T-cell (primary cell): ENCODE results near the gene FRAT1. TPM values are rescaled to one million over a fixed set of nuclear protein-coding genes. Genes with fewer than 3 reads are reported as not detected.
A peak's percentile ranks its signal among the peaks of the same experiment; 100 is the strongest.

Experiments
- ATAC-seq, 4 experiments: fragments of 200-7000 bp in 3 of 4; fragments of 150-1000 bp in 1 of 4; cut with Tn5 transposase; replicated peaks in 1 of 4; 1 replicate in 3 of 4; 2 replicates in 1 of 4; pipeline ENCODE4 v1.10.0; 2021; ENCODE audit warnings: moderate library complexity in 3 of 4, mild to moderate bottlenecking in 2 of 4, moderate number of reproducible peaks in 1 of 4
- CTCF ChIA-PET, 2 donors: fragments of 300-600 bp; sonication (Branson Sonifier 250); formaldehyde crosslinking; loops; one replicate each; lab custom pipeline; 2022; ENCODE audit warnings: antibody characterized with exemption in 2 of 2; lab: Charles Lee
- POLR2A ChIA-PET, 2 donors: fragments of 300-600 bp; sonication (Branson Sonifier 250); formaldehyde crosslinking; loops; one replicate each; lab custom pipeline; 2022; ENCODE audit warnings: antibody characterized with exemption in 2 of 2; lab: Charles Lee
- DNase-seq, 35 experiments: peaks; one replicate each; pipeline versions ENCODE4 v3.0.0 to v3.0.0-alpha.2; 2013 to 2023
- H3K27ac ChIP-seq: one replicate; pipeline ENCODE4 v1.5.1; 2013; ENCODE audit warnings: low read length
- H3K27me3 ChIP-seq, 2 experiments: replicated peaks in 1 of 2; 1 replicate in 1 of 2; 2 replicates in 1 of 2; pipeline versions ENCODE4 v1.6.1 to v1.7.0; 2013; ENCODE audit warnings: low read length in 1 of 2, mixed read lengths in 1 of 2; ENCODE audit not compliant: control insufficient read depth in 2 of 2, insufficient read depth in 2 of 2; ENCODE audit errors: extremely low read depth in 1 of 2
- H3K36me3 ChIP-seq, 2 donors: 1 replicate in 1 of 2; 2 replicates in 1 of 2; pipeline versions ENCODE4 v1.6.1 to v1.7.0; 2013; ENCODE audit warnings: low read length in 1 of 2; ENCODE audit not compliant: control insufficient read depth in 2 of 2, insufficient read depth in 1 of 2; ENCODE audit errors: extremely low read depth in 1 of 2
- H3K4me1 ChIP-seq, 2 experiments: 1 replicate in 1 of 2; 2 replicates in 1 of 2; pipeline versions ENCODE4 v1.6.1 to v1.7.0; 2013; ENCODE audit warnings: low read length in 2 of 2, mixed read lengths in 1 of 2; ENCODE audit not compliant: insufficient read depth in 2 of 2, control insufficient read depth in 1 of 2; ENCODE audit errors: extremely low read depth in 1 of 2
- H3K4me3 ChIP-seq, 2 donors: 1 replicate in 1 of 2; 2 replicates in 1 of 2; pipeline versions ENCODE4 v1.5.1 to v1.7.0; 2013; ENCODE audit warnings: mild to moderate bottlenecking in 2 of 2, low read length in 1 of 2, moderate library complexity in 1 of 2; ENCODE audit not compliant: control insufficient read depth in 1 of 2; ENCODE audit errors: extremely low read depth in 1 of 2
- H3K9me3 ChIP-seq: 2 replicates; pipeline ENCODE4 v1.7.0; 2013
- H3K27ac Mint-ChIP-seq, 2 donors: one replicate each; pipeline ENCODE4 v1.8.0; 2020 to 2021; ENCODE audit warnings: mild to moderate bottlenecking in 2 of 2, mixed read lengths in 2 of 2
- H3K27me3 Mint-ChIP-seq, 2 donors: one replicate each; pipeline ENCODE4 v1.8.0; 2021 to 2022; ENCODE audit warnings: mixed read lengths in 2 of 2
- H3K36me3 Mint-ChIP-seq: one replicate; pipeline ENCODE4 v1.8.0; 2021; ENCODE audit warnings: mixed read lengths
- H3K4me1 Mint-ChIP-seq, 3 donors: one replicate each; pipeline ENCODE4 v1.8.0; 2020 to 2022; ENCODE audit warnings: mixed read lengths in 3 of 3, mild to moderate bottlenecking in 1 of 3
- H3K4me3 Mint-ChIP-seq, 3 donors: one replicate each; pipeline ENCODE4 v1.8.0; 2020 to 2022; ENCODE audit warnings: mild to moderate bottlenecking in 3 of 3, mixed read lengths in 3 of 3, moderate library complexity in 3 of 3
- H3K9me3 Mint-ChIP-seq, 3 donors: one replicate each; pipeline ENCODE4 v1.8.0; 2020 to 2022; ENCODE audit warnings: mixed read lengths in 3 of 3
- WGBS: methylation state at CpG from one replicate; pipeline ENCODE4 v1.1.5; 2013; ENCODE audit warnings: missing lambda C conversion rate; ENCODE audit not compliant: insufficient coverage; 5-methylcytosine and 5-hydroxymethylcytosine counted together
- total RNA-seq, 35 experiments: library from RNA in 6 of 35; stranded (reverse) in 6 of 35; fragments of 120-200 nt in 1 of 35; gene quantifications; one replicate each; pipeline versions ENCODE4 v1.2.1 to v1.2.4 and lab custom pipeline; 2013 to 2026

Gene FRAT1
- total RNA-seq, 5 donors from 2014 or later (not counting 1 experiment from before 2014, with no cell fraction given), result 20.6 to 47.9 (median 23.4) TPM

DNA sequence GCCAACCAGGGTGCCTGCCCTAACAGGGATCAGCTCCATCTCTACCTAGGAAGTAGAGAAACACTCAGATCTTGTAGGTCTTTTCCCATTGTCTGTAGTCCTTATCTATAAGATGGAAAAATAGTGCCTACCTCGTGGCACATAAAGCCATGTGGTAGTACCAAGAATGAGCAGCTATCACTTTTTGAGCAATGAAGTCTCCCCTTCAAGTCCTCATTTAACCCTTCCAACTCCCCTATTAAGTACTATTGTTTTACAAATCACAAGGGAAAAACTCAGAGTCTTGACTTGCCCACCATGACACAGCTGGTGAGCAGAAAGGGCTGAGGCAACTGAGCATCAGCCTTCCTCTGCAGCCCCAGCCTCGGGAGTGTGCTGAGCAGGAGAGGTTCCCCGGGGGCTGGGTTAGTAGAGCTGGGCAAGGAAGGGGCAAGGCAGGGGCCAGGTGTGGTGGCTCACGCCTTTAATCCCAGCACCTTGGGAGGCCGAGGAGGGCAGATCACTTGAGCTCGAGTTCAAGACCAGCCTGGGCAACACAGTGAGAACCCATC is 12.2 kb downstream of the FRAT1 start:
- Mint-ChIP-seq H3K9me3 (no peaks in the 10 kb centered on the region), H3K27ac (peak overlapping the region; percentile 23 to 77), H3K4me3 (peak overlapping the region; percentile 71 to 95 (median 93)), H3K27me3 (no peaks in the 10 kb centered on the region), H3K36me3 (peaks cover 21% of the 10 kb centered on the region), H3K4me1 (peaks cover 57 to 68% (median 61%) of the 10 kb centered on the region in 3 donors)
- POLR2A ChIA-PET, result interaction anchor here in 1 of 2 donors (1.0 kb wide), 1 partner anchor 52 kb away, joined by 4 read pairs; no protein-coding TSS in a partner anchor
- H3K9me3 ChIP-seq, result no peaks in the 10 kb centered on the region
- no peak overlapping the region for H3K4me3 ChIP-seq
- peaks cover 0 to 5% of the 10 kb centered on the region in 2 experiments for H3K27me3 ChIP-seq
- H3K27ac ChIP-seq, result no peak overlapping the region
- 80% methylated on average over 1 of the region's 6 CpGs for WGBS
- ATAC-seq (no peak), DNase-seq (no peak)
- CTCF ChIA-PET, result interaction anchor here (0.7 to 3.9 kb wide), 4 partner anchors 9 to 57 kb away, joined by 3 to 28 read pairs (median 4); partner anchors contain the start of gene FRAT1 (in 1 of the 2)
- H3K36me3 ChIP-seq, result peaks cover 0 to 20% of the 10 kb centered on the region in 2 donors
- H3K4me1 ChIP-seq, result peaks cover 11 to 45% of the 10 kb centered on the region in 2 experiments

DNA sequence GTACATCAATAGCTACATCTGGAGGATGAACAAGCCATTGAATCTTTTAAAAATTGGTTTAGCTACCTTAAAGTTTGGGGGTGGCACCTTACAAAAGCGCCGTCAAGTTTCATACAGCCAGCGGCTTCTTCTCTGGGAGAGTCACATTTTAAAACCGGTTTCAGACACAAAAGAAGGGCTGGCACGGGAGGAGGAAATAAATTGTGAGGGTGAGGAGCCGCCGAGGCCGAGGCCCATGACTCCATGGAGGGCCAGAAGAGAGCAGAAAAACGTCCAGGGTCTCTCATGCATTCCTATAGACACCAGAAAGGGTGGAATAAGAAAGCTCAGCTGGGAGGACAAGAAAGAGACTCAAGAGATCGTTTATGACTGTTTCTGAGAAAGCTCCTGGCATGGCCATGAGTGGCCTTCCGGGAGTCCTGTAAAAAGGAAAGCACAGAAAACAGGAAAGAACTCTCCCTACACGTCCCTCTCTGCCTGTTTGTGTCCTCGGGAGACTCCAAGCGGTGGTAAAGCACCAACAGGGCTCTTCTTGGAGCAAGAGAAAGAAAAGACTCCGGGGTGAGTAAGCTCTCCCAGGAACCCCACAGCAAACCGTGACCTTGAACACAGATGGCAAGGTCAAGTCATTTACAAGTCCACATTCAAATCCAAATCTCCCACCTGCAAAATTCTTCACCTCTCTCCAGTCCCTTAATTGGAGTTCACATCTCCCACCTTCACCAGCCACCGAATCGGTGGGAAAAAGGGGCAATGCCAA is 13.7 kb downstream of the FRAT1 start:
- POLR2A ChIA-PET, result interaction anchor here (0.5 to 2.9 kb wide), 8 partner anchors 11 to 167 kb away, joined by 3 to 13 read pairs (median 6); partner anchors contain the start of genes FRAT1 (in 2 of the 2) and RRP12 (in 1 of the 2)
- Histone ChIP-seq H3K27me3 (peaks cover 0 to 5% of the 10 kb centered on the region in 2 experiments), H3K4me3 (peak overlapping the region; percentile 70 to 82), H3K4me1 (peaks cover 11 to 38% of the 10 kb centered on the region in 2 experiments), H3K27ac (no peak overlapping the region), H3K36me3 (peaks cover 0 to 20% of the 10 kb centered on the region in 2 donors), H3K9me3 (no peaks in the 10 kb centered on the region)
- H3K27me3 Mint-ChIP-seq, result no peaks in the 10 kb centered on the region
- H3K36me3 Mint-ChIP-seq, result peaks cover 21% of the 10 kb centered on the region
- H3K9me3 Mint-ChIP-seq, result no peaks in the 10 kb centered on the region
- DNase-seq (no peak), ATAC-seq (no peak)
- H3K4me3 Mint-ChIP-seq, result peak overlapping the region; percentile 93 to 95 (median 93)
- 33% methylated on average over 5 of the region's 18 CpGs for WGBS
- CTCF ChIA-PET, result interaction anchor here (0.8 to 3.9 kb wide), 8 partner anchors 11 to 58 kb away, joined by 3 to 28 read pairs (median 4); partner anchors contain the start of gene FRAT1 (in 2 of the 2)
- peak overlapping the region; percentile 84 to 93 for H3K27ac Mint-ChIP-seq
- peaks cover 48 to 54% (median 52%) of the 10 kb centered on the region in 3 donors for H3K4me1 Mint-ChIP-seq

DNA sequence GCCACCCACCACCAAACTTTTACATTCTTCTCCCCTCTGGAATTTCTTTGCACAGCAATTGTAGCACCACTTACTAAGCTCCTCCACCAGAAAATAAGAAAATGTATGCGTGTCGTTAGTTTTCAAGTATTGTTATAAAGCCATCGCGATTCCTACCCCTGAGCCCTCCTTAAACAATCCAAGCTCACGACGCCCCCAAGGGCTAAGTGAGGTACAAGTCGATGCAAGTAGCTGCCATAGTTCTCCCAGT is 14.2 kb downstream of the FRAT1 start:
- H3K4me3 Mint-ChIP-seq, result peak overlapping the region; percentile 93 to 95 (median 93)
- ATAC-seq (no peak), DNase-seq (peak in 8 of 35 experiments; percentile 2 to 41 (median 20))
- ChIA-PET CTCF (interaction anchor here (0.8 to 3.9 kb wide), 7 partner anchors 14 to 59 kb away, joined by 3 to 28 read pairs (median 4); partner anchors contain the start of gene FRAT1 (in 2 of the 2)), POLR2A (interaction anchor here (0.5 to 2.9 kb wide), 8 partner anchors 11 to 166 kb away, joined by 3 to 13 read pairs (median 6); partner anchors contain the start of genes FRAT1 (in 2 of the 2) and RRP12 (in 1 of the 2))
- Histone ChIP-seq H3K36me3 (peaks cover 0 to 20% of the 10 kb centered on the region in 2 donors), H3K27me3 (peaks cover 0 to 5% of the 10 kb centered on the region in 2 experiments), H3K4me1 (peaks cover 11 to 38% of the 10 kb centered on the region in 2 experiments), H3K27ac (no peak overlapping the region), H3K4me3 (peak overlapping the region; percentile 70 to 82), H3K9me3 (no peaks in the 10 kb centered on the region)
- peaks cover 21% of the 10 kb centered on the region for H3K36me3 Mint-ChIP-seq
- H3K9me3 Mint-ChIP-seq, result no peaks in the 10 kb centered on the region
- 0% methylated on average over 4 of the region's 7 CpGs for WGBS
- H3K27me3 Mint-ChIP-seq, result no peaks in the 10 kb centered on the region
- peaks cover 43 to 49% (median 48%) of the 10 kb centered on the region in 3 donors for H3K4me1 Mint-ChIP-seq
- H3K27ac Mint-ChIP-seq, result peak overlapping the region; percentile 84 to 93

GRCh38 chr10:97333601-97334369 is 14.7 kb downstream of the FRAT1 start:
- H3K9me3 Mint-ChIP-seq, result no peaks in the 10 kb centered on the region
- POLR2A ChIA-PET, result interaction anchor here (0.5 to 2.9 kb wide), 8 partner anchors 12 to 166 kb away, joined by 3 to 13 read pairs (median 6); partner anchors contain the start of genes FRAT1 (in 2 of the 2) and RRP12 (in 1 of the 2)

GRCh38 chr10:97334370-97335175 is 15.5 kb downstream of the FRAT1 start, which contains the start of gene FRAT2:
TSS of gene FRAT2 (minus strand) at chr10:97334729. CDS start at chr10:97334572, 157 bp downstream.
- WGBS, result under 1% methylated on average over 66 of the region's 103 CpGs
- no peaks in the 10 kb centered on the region for H3K27me3 Mint-ChIP-seq
- peaks cover 0 to 5% of the 10 kb centered on the region in 2 experiments for H3K27me3 ChIP-seq
- peak; percentile 88 to 91 (median 88) for ATAC-seq
- H3K9me3 ChIP-seq, result no peaks in the 10 kb centered on the region
- H3K4me1 Mint-ChIP-seq, result peaks cover 37 to 41% (median 40%) of the 10 kb centered on the region in 3 donors
- H3K36me3 ChIP-seq, result peaks cover 0 to 14% of the 10 kb centered on the region in 2 donors
- peak within 1 kb of the TSS; percentile 87 to 93 for H3K27ac Mint-ChIP-seq
- peak within 1 kb of the TSS; percentile 90 for H3K27ac ChIP-seq
- ChIA-PET CTCF (interaction anchor here in 1 of 2 donors (0.8 to 3.9 kb wide), 2 partner anchors 15 to 56 kb away, joined by 6 to 28 read pairs; partner anchors contain the start of gene FRAT1), POLR2A (interaction anchor here (2.9 kb wide), 2 partner anchors 15 kb away, joined by 10 to 13 read pairs; partner anchors contain the start of gene FRAT1 (in 2 of the 2))
- H3K4me3 Mint-ChIP-seq, result peak within 1 kb of the TSS; percentile 93 to 95 (median 93)
- H3K4me3 ChIP-seq, result peak within 1 kb of the TSS; percentile 70 to 82
- peak; percentile 71 to 92 (median 84) for DNase-seq
- no peaks in the 10 kb centered on the region for H3K9me3 Mint-ChIP-seq
- H3K36me3 Mint-ChIP-seq, result peaks cover 15% of the 10 kb centered on the region
- peaks cover 11 to 38% of the 10 kb centered on the region in 2 experiments for H3K4me1 ChIP-seq

More at GRCh38 chr10:97333601-97334369, 14.7 kb downstream of the FRAT1 start:
- under 1% methylated on average over 89 of the region's 89 CpGs for WGBS
- H3K36me3 Mint-ChIP-seq, result peaks cover 19% of the 10 kb centered on the region
- Histone ChIP-seq H3K4me3 (peak overlapping the region; percentile 70 to 82), H3K4me1 (peaks cover 11 to 38% of the 10 kb centered on the region in 2 experiments), H3K36me3 (peaks cover 0 to 16% of the 10 kb centered on the region in 2 donors), H3K9me3 (no peaks in the 10 kb centered on the region), H3K27me3 (peaks cover 0 to 5% of the 10 kb centered on the region in 2 experiments), H3K27ac (no peak overlapping the region)
- H3K4me1 Mint-ChIP-seq, result peaks cover 39 to 47% (median 45%) of the 10 kb centered on the region in 3 donors
- H3K4me3 Mint-ChIP-seq, result peak overlapping the region; percentile 93 to 95 (median 93)
- peak overlapping the region; percentile 84 to 93 for H3K27ac Mint-ChIP-seq
- peak in 22 of 35 experiments; percentile 5 to 50 (median 17) for DNase-seq
- ATAC-seq, result peak; percentile 29 to 44 (median 33)
- CTCF ChIA-PET, result interaction anchor here (0.8 to 3.9 kb wide), 6 partner anchors 14 to 55 kb away, joined by 3 to 28 read pairs (median 4); partner anchors contain the start of gene FRAT1 (in 2 of the 2)
- no peaks in the 10 kb centered on the region for H3K27me3 Mint-ChIP-seq
